ENCODE results near the gene ZNF883. TPM values are rescaled to one million over a fixed set of nuclear protein-coding genes. Genes with fewer than 3 reads are reported as not detected.

Gene ZNF883
- total RNA-seq, 2 donors from 2014 or later, result 0.22 to 0.83 TPM

Other genes starting within 250 kb of the ZNF883 start
- not detected for gene SLC46A2, start 121.3 kb downstream of the ZNF883 start, total RNA-seq
- gene ZFP37, start 44.5 kb upstream of the ZNF883 start, total RNA-seq, result 1 to 10 TPM in 1 of 2 donors, under 1 TPM in 1; 0.84 to 2.5 TPM
- 1 to 10 TPM; 4.3 to 4.8 TPM for gene SLC31A2, start 138.8 kb upstream of the ZNF883 start, total RNA-seq
- gene FKBP15, start 209.1 kb upstream of the ZNF883 start, total RNA-seq, result 10 to 100 TPM; 47.2 to 60.4 TPM
- 10 to 100 TPM; 20.0 to 20.5 TPM for gene SLC31A1, start 209.4 kb upstream of the ZNF883 start, total RNA-seq